ENCODE results near the gene SLC35E1. TPM values are rescaled to one million over a fixed set of nuclear protein-coding genes. Genes with fewer than 3 reads are reported as not detected.

SLC35E1 gene
- total RNA-seq, 1 donor from 2014 or later = 26.9 TPM

DNA sequence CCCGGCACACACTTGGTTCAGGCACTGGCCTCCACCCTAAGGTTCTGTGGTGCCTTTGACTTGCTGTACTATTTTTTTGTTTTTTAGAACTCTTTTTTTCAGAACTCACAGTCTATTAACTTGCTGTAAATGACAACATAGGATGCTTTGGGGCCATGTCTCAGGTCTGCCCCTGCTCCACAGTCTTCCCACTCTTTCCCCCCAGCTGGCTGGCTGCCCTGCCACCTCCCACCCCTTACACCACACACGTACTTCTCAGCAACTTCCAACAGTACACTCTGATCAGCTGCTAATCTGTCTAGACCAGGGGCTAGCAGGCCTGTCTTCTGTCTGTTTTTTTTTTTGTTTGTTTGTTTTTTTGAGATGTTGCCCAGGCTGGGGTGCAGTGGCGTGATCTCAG lies 67.9 kb downstream of the SLC35E1 start:
- DNase-seq (ENCODE audit: low read depth) = no peak
- H3K4me3 ChIP-seq (ENCODE audit: low read depth, low read length) = no peak overlapping the region
- TF ChIP-seq, protein P1, sequence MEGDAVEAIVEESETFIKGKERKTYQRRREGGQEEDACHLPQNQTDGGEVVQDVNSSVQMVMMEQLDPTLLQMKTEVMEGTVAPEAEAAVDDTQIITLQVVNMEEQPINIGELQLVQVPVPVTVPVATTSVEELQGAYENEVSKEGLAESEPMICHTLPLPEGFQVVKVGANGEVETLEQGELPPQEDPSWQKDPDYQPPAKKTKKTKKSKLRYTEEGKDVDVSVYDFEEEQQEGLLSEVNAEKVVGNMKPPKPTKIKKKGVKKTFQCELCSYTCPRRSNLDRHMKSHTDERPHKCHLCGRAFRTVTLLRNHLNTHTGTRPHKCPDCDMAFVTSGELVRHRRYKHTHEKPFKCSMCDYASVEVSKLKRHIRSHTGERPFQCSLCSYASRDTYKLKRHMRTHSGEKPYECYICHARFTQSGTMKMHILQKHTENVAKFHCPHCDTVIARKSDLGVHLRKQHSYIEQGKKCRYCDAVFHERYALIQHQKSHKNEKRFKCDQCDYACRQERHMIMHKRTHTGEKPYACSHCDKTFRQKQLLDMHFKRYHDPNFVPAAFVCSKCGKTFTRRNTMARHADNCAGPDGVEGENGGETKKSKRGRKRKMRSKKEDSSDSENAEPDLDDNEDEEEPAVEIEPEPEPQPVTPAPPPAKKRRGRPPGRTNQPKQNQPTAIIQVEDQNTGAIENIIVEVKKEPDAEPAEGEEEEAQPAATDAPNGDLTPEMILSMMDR (conservative IDR thresholded peaks at IDR 0.05; ENCODE audit: low read depth, low read length) = no peak

Other genes with a start within 250 kb of the SLC35E1 start
- 1.3 and 1.9 TPM in 2 replicates for gene KLF2, start 247.6 kb downstream of the SLC35E1 start, total RNA-seq
- 5.8 and 10.1 TPM in 2 replicates for gene EPS15L1, start 100.4 kb downstream of the SLC35E1 start, total RNA-seq
- gene CALR3, start 76.2 kb downstream of the SLC35E1 start, total RNA-seq = not detected in 2 replicates
- 4.6 TPM in 2 replicates for gene C19orf44, start 76.0 kb downstream of the SLC35E1 start, total RNA-seq
- gene CHERP, start 30.0 kb downstream of the SLC35E1 start, total RNA-seq = 9.5 and 11.2 TPM in 2 replicates
- gene MED26, start 55.8 kb upstream of the SLC35E1 start, total RNA-seq = 7.3 and 8.9 TPM in 2 replicates
- gene SMIM7, start 87.7 kb upstream of the SLC35E1 start, total RNA-seq = 96.2 and 131 TPM in 2 replicates
- gene TMEM38A, start 88.7 kb upstream of the SLC35E1 start, total RNA-seq = 2.2 and 3.5 TPM in 2 replicates
- not detected in 2 replicates for gene NWD1, start 147.4 kb upstream of the SLC35E1 start, total RNA-seq